Common myeloid progenitor, CD34-positive (primary cell): ENCODE results near the gene LCMT2.

Experiments
- CTCF ChIA-PET: fragments of 350-600 bp; sonication (Branson Sonifier 250); formaldehyde crosslinking; loops from one replicate; lab custom pipeline; 2021; ENCODE audit warnings: antibody characterized with exemption; lab: Charles Lee
- POLR2A ChIA-PET: fragments of 350-600 bp; sonication (Branson Sonifier 250); formaldehyde crosslinking; loops from one replicate; lab custom pipeline; 2021; ENCODE audit warnings: antibody characterized with exemption; lab: Charles Lee
- DNase-seq, 3 donors: peaks; one replicate each; pipeline versions ENCODE4 v3.0.0 to v3.0.0-alpha.2; 2013
- H3K27ac ChIP-seq, 2 experiments: 1 replicate in 1 of 2; 2 replicates in 1 of 2; pipeline ENCODE4 v1.7.0; 2013; ENCODE audit warnings: inconsistent platforms in 2 of 2, low read length in 2 of 2, mild to moderate bottlenecking in 2 of 2, low read depth in 1 of 2, moderate library complexity in 1 of 2; ENCODE audit not compliant: severe bottlenecking in 2 of 2, insufficient read depth in 1 of 2, poor library complexity in 1 of 2
- H3K27me3 ChIP-seq, 5 experiments: replicated peaks in 2 of 5; 1 replicate in 3 of 5; 2 replicates in 2 of 5; pipeline versions ENCODE4 v1.6.1 to v1.7.0; 2013; ENCODE audit warnings: low read length in 4 of 5, mild to moderate bottlenecking in 2 of 5, moderate library complexity in 2 of 5, inconsistent platforms in 1 of 5; ENCODE audit not compliant: insufficient read depth in 5 of 5, control insufficient read depth in 4 of 5
- H3K36me3 ChIP-seq, 4 experiments: 1 replicate in 2 of 4; 2 replicates in 2 of 4; pipeline versions ENCODE4 v1.6.1 to v1.7.0; 2013; ENCODE audit warnings: low read length in 3 of 4, control low read depth in 1 of 4, mild to moderate bottlenecking in 1 of 4; ENCODE audit not compliant: control insufficient read depth in 4 of 4, insufficient read depth in 4 of 4
- H3K4me1 ChIP-seq, 4 experiments: 1 replicate in 3 of 4; 2 replicates in 1 of 4; pipeline versions ENCODE4 v1.6.1 to v1.7.1; 2013; ENCODE audit warnings: low read length in 3 of 4, mild to moderate bottlenecking in 3 of 4, control low read depth in 1 of 4, inconsistent platforms in 1 of 4, moderate library complexity in 1 of 4; ENCODE audit not compliant: control insufficient read depth in 4 of 4, insufficient read depth in 4 of 4; ENCODE audit errors: control extremely low read depth in 1 of 4
- H3K4me3 ChIP-seq, 7 experiments: 1 replicate in 4 of 7; 2 replicates in 3 of 7; pipeline versions ENCODE4 v1.5.1 to v1.7.0; 2013; ENCODE audit warnings: mild to moderate bottlenecking in 7 of 7, low read length in 6 of 7, moderate library complexity in 6 of 7, inconsistent platforms in 2 of 7, low read depth in 2 of 7, control low read depth in 1 of 7; ENCODE audit not compliant: insufficient read depth in 4 of 7, control insufficient read depth in 1 of 7; ENCODE audit errors: extremely low read depth in 1 of 7
- H3K9me3 ChIP-seq, 5 experiments: 1 replicate in 4 of 5; 2 replicates in 1 of 5; pipeline versions ENCODE4 v1.6.1 to v1.7.1; 2013; ENCODE audit warnings: low read length in 4 of 5, mild to moderate bottlenecking in 2 of 5, inconsistent platforms in 1 of 5, low read depth in 1 of 5, moderate library complexity in 1 of 5; ENCODE audit not compliant: control insufficient read depth in 4 of 5, insufficient read depth in 2 of 5; ENCODE audit errors: control extremely low read depth in 1 of 5
- WGBS: methylation state at CpG from one replicate; pipeline ENCODE4 v1.1.5; 2013; ENCODE audit not compliant: insufficient coverage; 5-methylcytosine and 5-hydroxymethylcytosine counted together

Gene LCMT2

GRCh38 chr15:43276563-43277200 is 53.7 kb downstream of the LCMT2 start:
- Histone ChIP-seq H3K36me3 (no peaks in the 10 kb centered on the region), H3K9me3 (peaks cover 0 to 6% (median 0%) of the 10 kb centered on the region in 5 experiments), H3K4me1 (peaks cover 0 to 17% (median 4%) of the 10 kb centered on the region in 4 experiments), H3K4me3 (no peak overlapping the region), H3K27me3 (no peaks in the 10 kb centered on the region), H3K27ac (no peak overlapping the region)
- POLR2A ChIA-PET, result no interaction called here
- no peak for DNase-seq
- 85% methylated on average over 8 of the region's 12 CpGs for WGBS
- CTCF ChIA-PET, result interaction anchor here (0.7 to 5.1 kb wide), 8 partner anchors 9 to 84 kb away, joined by 3 to 27 read pairs (median 4); partner anchors contain the start of gene TGM5

GRCh38 chr15:43275740-43276562 is 54.4 kb downstream of the LCMT2 start:
- Histone ChIP-seq H3K9me3 (peaks cover 0 to 6% (median 0%) of the 10 kb centered on the region in 5 experiments), H3K4me1 (peaks cover 0 to 19% (median 7%) of the 10 kb centered on the region in 4 experiments), H3K27me3 (no peaks in the 10 kb centered on the region), H3K36me3 (no peaks in the 10 kb centered on the region), H3K27ac (no peak overlapping the region), H3K4me3 (no peak overlapping the region)
- POLR2A ChIA-PET, result no interaction called here
- CTCF ChIA-PET, result interaction anchor here (0.7 to 5.1 kb wide), 6 partner anchors 8 to 83 kb away, joined by 3 to 27 read pairs (median 5); partner anchors contain the start of gene TGM5
- WGBS, result 95% methylated on average over 8 of the region's 15 CpGs
- DNase-seq, result no peak

DNA sequence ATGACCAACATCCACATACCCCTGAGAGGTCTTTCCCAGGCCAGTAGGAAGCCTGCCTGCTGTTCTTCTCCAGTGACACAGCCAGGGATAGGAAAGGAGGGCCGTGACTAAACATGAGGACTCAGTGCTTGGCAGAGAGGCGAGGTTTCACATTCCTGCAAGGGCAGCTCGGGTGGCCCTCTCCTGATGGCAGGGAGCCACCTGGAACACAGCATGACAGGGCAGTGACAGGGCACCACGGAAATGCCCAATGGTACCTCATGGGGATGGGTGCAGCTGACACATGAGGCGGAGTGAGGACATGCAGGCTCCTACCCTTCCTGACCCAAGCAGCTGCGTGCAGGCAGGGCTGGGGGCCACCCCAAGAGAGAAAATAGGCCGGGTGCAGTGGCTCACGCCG is 56.2 kb downstream of the LCMT2 start:
- 93% methylated on average over 6 of the region's 9 CpGs for WGBS
- peaks cover 8 to 37% (median 20%) of the 10 kb centered on the region in 4 experiments for H3K4me1 ChIP-seq

More for the DNA sequence above, 56.2 kb downstream of the LCMT2 start:
- Histone ChIP-seq H3K9me3 (peaks cover 0 to 6% (median 0%) of the 10 kb centered on the region in 5 experiments), H3K27me3 (no peaks in the 10 kb centered on the region), H3K27ac (no peak overlapping the region), H3K4me3 (no peak overlapping the region), H3K36me3 (no peaks in the 10 kb centered on the region)
- ChIA-PET POLR2A (no interaction called here), CTCF (interaction anchor here (0.9 to 5.1 kb wide), 3 partner anchors 11 to 87 kb away, joined by 3 to 27 read pairs (median 5); no protein-coding TSS in a partner anchor)
- no peak for DNase-seq
